NCI-H2171 treated with DMSO at 0.1 percent for 48 hours (cell line): ENCODE data around the gene TNXB.
A peak's percentile ranks its signal among the peaks of the same experiment; 100 is the strongest.
"Not testable (repeated sequence)": the region's sequence is repeated elsewhere in the genome, so short reads cannot be mapped to it uniquely, and the experiment has no call there.

Source experiments
- DNase-seq: peaks from one replicate; lab custom pipeline; 2025; lab: John Stamatoyannopoulos, UW

The TNXB gene

GRCh38 chr6:32144238-32144637 lies 35.1 kb upstream of the TNXB start:
- DNase-seq = not testable (repeated sequence)

DNA sequence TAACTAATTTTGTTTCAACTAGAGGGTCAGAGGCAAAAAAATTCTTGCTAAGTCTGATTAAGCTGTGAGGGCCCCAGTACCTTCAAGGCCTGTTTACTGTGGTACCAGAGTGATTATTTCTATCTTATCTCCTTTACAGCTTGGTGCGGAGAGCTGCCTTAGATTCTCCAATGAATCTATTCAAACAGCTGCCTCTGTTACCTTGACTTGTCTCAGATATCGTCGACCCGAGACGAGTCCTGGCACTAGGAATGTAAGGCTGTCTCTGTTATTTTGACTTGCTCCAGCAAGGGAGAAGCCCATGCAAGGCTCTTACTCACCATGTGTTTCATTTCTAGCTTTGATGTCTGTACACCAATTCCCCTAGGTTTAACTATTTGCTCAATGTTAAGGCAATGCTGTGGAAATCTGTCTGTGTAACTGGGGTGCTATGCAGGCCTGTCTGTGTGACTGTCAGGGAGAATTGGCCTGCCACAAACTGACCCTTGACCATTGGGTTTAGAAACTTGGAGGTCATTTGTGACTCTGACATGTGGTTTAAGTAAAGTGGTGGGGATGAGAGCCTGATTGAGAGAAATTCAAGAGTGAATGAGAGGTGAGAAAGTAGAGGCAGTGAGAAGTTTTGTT lies 31.4 kb upstream of the TNXB start:
- no peak for DNase-seq

- no peak for DNase-seq
Observed at GRCh38 chr6:32139590-32139989, 30.5 kb upstream of the TNXB start.

GRCh38 chr6:32137454-32137853 lies 28.3 kb upstream of the TNXB start:
- no peak for DNase-seq

DNA sequence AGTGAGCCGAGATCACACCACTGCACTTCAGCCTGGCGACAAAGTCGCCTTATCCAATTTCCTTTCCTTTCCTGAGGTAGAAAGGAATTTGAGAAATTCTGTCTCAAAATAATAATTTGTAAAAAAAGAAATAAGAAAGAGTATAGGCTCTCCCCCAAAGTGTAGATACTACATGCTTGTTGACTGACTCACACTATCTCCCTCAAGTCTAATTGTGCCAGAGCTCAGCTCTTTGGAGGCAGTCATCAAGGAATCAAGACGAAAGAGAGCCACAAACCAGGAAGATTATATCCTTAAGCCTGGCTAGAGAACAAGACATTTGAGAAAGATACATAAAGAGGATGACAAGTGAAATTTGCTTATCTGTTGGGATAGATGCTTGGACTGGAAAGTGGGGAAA lies 24.6 kb upstream of the TNXB start:
- DNase-seq = no peak

GRCh38 chr6:32132110-32132509 lies 23.0 kb upstream of the TNXB start:
- DNase-seq = no peak

GRCh38 chr6:32131439-32131948 lies 22.4 kb upstream of the TNXB start:
- DNase-seq = no peak

DNA sequence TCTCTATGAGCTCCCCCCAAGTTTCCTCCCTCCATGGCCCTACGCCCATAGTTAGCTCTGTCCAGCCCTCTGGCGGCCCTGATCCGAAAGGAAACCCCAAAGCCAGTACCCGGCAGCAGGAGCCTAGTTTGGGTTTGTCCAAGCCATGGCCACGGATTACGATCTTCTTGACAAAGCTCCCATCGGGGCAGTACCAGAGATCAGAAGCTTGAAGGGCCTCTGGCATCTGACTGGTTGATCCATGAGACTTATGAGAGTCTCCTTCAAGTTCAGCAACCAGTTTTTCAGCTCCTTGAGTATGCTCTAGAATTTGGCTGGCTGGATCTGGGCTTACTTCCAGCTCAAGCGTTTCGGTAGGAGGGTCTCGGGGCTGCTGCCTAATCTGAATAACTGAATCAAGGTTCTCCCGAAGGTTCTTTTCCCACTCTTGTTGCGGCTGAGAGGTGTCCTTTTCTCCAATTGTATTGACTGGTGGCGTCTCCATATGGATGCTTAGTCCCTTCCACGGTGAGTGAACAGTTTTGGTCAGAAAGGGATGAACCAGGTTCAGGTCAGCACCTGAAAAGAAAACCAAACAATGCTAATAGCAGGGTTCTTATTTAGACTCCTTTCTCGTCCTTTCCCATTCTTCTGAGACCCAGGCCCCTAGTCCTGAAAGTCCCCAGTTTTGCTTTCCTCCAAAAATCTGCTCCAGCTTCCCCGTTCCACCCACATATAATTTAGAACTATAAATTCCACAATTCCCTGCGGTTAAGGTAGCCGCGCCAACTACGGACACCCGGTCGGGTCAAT lies 20.4 kb upstream of the TNXB start:
- no peak for DNase-seq

- no peak for DNase-seq
Observed at GRCh38 chr6:32128751-32129296, 19.7 kb upstream of the TNXB start.

GRCh38 chr6:32127717-32128592 lies 18.8 kb upstream of the TNXB start, which contains the start of gene ATF6B:
Gene ATF6B (minus strand): TSS chr6:32128246. CDS start chr6:32128207, 39 bp downstream.
- DNase-seq = peak; percentile 100

DNA sequence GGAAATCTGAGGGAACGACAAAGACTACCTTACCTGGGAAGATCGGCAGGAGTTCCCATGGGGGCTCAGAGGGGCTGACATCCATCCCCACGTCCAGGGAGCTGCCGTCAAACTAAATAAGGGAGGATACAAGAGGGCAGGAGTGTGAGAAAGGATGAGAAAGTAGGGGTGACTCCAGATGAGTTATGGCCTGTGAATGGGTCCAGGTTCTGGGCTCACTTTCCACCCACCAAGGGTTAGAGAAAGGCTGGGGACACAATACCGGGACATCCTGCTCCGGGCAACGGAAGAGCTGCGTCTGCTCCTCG lies 18.2 kb upstream of the TNXB start:
- no peak for DNase-seq

- DNase-seq = no peak
Observed at GRCh38 chr6:32126880-32127279, 17.7 kb upstream of the TNXB start.

DNA sequence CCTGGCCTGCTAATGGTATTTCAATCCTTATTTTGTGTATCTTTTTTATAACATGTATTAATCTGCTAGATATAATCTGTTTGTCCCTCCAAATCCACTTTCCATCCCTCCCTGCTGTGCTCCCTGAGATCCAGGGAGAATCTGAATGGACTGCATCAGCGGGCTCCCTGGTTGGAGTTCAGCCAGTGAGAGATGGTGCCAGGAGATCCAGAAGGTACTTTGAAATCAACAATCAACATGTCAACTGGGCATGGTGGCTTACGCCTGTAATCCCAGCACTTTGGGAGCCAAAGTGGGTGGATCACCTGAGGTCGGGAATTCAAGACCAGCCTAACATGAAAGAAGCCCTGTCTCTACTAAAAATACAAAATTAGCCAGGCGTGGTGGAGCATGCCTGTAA lies 14.5 kb upstream of the TNXB start:
- DNase-seq = no peak

DNA sequence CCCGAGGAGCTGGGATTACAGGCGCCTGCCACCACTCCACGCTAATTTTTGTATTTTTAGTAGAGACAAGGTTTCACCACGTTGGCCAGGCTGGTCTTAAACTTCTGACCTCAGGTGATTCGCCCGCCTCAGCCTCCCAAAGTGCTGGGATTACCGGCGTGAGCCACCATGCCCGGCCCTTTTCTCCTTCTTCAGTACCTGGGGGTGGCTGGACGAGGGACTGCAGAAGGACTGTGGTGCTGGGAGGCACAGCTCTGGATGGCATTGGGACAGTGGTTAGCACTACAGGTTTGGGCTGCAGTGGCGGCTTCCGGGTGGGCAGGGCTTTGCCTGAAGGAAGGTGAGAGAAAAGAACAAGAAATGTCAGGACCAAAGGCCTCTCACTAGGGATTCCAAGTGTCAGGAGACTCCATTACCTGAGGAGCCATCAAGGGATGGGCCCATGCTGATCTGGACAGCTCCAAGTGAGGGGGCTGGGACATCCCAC lies 11.5 kb upstream of the TNXB start:
- DNase-seq = no peak

DNA sequence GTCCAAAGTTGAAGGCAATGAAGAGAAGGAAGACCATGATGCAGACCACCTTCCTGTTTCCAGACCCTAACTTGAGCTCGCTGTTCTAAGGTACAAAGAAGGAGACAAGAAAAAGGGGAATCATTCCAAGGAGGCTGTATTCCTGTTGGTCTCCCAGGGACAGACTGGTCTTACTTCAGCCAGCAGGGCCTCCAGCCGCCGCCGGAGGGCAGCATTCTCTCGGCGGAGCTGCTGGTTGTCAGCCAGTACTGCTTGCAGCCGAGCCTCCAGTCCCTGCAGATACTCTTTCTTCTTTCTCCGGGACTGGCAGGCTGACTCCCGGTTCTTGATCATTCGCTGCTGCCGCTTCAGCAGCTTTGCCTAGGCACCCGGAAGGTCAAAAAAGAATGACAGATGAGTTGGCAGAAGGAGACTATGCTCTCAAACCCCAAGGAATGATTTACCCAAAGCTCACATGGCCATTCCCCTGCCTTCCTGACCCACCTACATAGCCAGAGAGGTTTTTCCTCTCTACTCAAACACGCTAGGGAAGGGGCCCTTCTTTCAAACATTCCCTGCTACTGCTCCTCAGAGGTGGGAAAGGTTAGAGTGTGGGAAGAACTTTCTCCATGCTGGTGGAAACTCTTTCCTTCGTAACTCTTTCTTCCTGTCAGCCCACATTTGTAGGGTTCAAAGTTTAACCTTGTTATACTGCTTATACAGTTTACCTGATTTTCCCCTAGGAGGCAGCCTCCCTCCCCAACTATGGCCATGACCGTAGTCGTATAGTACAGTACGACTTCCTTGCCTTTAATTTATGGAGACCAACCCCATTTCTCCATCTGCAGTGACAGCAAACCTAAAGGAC lies 9.9 kb upstream of the TNXB start:
- peak; percentile 72 for DNase-seq

GRCh38 chr6:32117461-32117860 lies 8.3 kb upstream of the TNXB start:
- no peak for DNase-seq

- no peak for DNase-seq
Observed at GRCh38 chr6:32116674-32117073, 7.5 kb upstream of the TNXB start.

DNA sequence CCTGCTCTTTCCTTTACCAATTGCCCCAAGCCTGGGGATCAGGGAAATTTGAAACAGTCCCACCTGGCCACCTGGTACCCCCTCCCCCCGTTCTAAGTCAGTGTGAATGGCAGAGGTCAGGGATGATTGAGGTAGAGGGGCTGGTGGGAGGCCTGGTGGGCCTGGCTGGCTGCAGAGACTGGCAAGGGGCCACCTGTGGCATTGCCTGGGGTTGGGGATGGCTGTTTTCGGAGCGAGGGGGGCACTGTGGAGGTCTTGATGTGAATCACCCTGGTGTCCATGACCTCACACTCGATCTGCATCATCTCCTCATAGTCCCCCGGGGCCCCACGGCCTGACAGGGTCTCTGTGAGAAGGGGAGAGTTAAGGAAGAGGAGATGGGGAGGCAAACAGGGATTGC lies 6.5 kb upstream of the TNXB start:
- no peak for DNase-seq

- DNase-seq = no peak
Observed at GRCh38 chr6:32114796-32115195, 5.7 kb upstream of the TNXB start.

DNA sequence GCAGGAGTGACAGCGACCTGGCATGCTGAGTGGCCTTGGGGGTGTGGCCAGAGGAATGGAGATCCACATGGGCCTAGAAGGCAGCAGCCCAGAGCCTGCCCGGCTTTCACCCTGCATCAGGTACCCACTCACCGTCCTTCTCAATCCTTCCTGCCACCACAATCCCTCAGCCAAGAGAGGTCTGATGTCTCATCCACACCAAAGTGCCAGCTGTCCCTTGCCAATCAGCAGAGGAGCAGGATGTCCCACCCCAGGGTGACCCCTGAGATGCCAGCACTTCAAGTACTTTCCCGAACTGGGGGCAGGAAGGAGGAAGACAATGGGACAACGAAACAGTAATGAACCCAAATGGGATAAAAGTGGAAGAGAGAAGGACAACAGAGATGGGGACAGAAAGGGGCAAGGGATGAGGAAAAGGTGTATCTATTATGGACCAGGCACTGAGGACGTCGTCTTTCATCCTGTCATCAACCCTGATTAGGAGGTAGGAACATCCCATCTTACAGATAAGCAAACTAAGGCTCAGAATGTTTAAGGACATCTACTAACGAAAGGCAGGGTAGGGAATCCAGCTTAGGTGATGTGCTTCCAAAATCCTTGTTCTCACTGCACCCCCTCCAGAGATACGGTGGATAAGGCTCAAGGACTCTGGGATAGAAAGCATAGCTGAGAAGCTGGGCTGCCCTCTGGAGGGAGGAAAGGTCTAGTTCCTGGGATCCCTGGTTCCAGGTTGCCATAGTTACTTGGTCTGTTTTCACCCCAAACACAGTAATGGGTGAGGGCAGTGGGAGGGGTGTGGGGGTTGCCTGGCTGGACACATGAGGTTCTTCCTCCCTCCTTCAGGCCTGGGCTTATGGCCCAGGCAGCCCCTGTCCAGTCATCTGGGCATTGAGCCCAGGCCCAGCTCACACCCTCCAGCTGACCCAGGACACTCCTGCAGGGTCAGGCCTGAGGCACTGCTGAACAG lies 4.5 kb upstream of the TNXB start:
- no peak for DNase-seq
